NCI-H2196 treated with DMSO at 0.1 percent for 48 hours (cell line): ENCODE results near the gene CHCHD3.

Source experiments
- DNase-seq: peaks from one replicate; lab custom pipeline; 2025; ENCODE audit not compliant: unreplicated experiment; lab: John Stamatoyannopoulos, UW

Gene CHCHD3

GRCh38 chr7:133081119-133081598 is 731 bp downstream of the CHCHD3 start:
- no peak for DNase-seq

GRCh38 chr7:133079296-133079695 is 2.6 kb downstream of the CHCHD3 start:
- DNase-seq, result no peak

- DNase-seq, result no peak
These were observed 4.5 kb downstream of the CHCHD3 start for GRCh38 chr7:133077394-133077793.

- no peak for DNase-seq
These were observed 5.7 kb downstream of the CHCHD3 start for GRCh38 chr7:133076142-133076541.

- DNase-seq, result no peak
These were observed 10.4 kb downstream of the CHCHD3 start for GRCh38 chr7:133071506-133071905.

- peak; percentile 28 for DNase-seq
These were observed 11.3 kb downstream of the CHCHD3 start for GRCh38 chr7:133070562-133070961.

- DNase-seq, result no peak
These were observed 16.6 kb downstream of the CHCHD3 start for GRCh38 chr7:133065301-133065700.

- no peak for DNase-seq
These were observed 17.6 kb downstream of the CHCHD3 start for GRCh38 chr7:133064082-133064820.

- no peak for DNase-seq
These were observed 20.1 kb downstream of the CHCHD3 start for GRCh38 chr7:133061792-133062191.

- no peak for DNase-seq
These were observed 20.5 kb downstream of the CHCHD3 start for GRCh38 chr7:133061357-133061756.

- DNase-seq, result no peak
These were observed 21.9 kb downstream of the CHCHD3 start for GRCh38 chr7:133060004-133060403.

GRCh38 chr7:133059263-133059662 is 22.6 kb downstream of the CHCHD3 start:
- DNase-seq, result no peak

GRCh38 chr7:133056370-133057238 is 25.3 kb downstream of the CHCHD3 start:
- DNase-seq, result no peak

GRCh38 chr7:133054162-133054840 is 27.6 kb downstream of the CHCHD3 start:
- no peak for DNase-seq

- DNase-seq, result no peak
These were observed 28.5 kb downstream of the CHCHD3 start for GRCh38 chr7:133053321-133053891.

GRCh38 chr7:133052826-133053225 is 29.1 kb downstream of the CHCHD3 start:
- DNase-seq, result no peak

- DNase-seq, result no peak
These were observed 29.5 kb downstream of the CHCHD3 start for GRCh38 chr7:133052401-133052756.

GRCh38 chr7:133051719-133052400 is 30.0 kb downstream of the CHCHD3 start:
- no peak for DNase-seq

- no peak for DNase-seq
These were observed 30.8 kb downstream of the CHCHD3 start for GRCh38 chr7:133051066-133051465.

GRCh38 chr7:133050200-133050995 is 31.5 kb downstream of the CHCHD3 start:
- DNase-seq, result no peak
